GM03348 (cell line): ENCODE results near the gene SNX22.
"Not testable (repeated sequence)": the region's sequence is repeated elsewhere in the genome, so short reads cannot be mapped to it uniquely, and the experiment has no call there.

Experiments used
- DNase-seq: peaks from one replicate; pipeline ENCODE4 v3.0.0; 2012; ENCODE audit warnings: low spot score

The SNX22 gene

GRCh38 chr15:64151727-64152506 lies at the start of gene SNX22:
TSS of gene SNX22 (plus strand) at chr15:64151731. CDS start at chr15:64151776, 45 bp downstream.
- DNase-seq = peak; percentile 42

GRCh38 chr15:64102497-64102896 lies 49.0 kb upstream of the SNX22 start:
- DNase-seq = no peak

GRCh38 chr15:64105113-64105704 lies 46.3 kb upstream of the SNX22 start:
- peak; percentile 61 for DNase-seq

GRCh38 chr15:64107337-64107736 lies 44.2 kb upstream of the SNX22 start:
- DNase-seq = no peak

- DNase-seq = not testable (repeated sequence)
Observed at GRCh38 chr15:64110108-64110701, 41.3 kb upstream of the SNX22 start.

- no peak for DNase-seq
Observed at GRCh38 chr15:64110950-64111678, 40.4 kb upstream of the SNX22 start.

- no peak for DNase-seq
Observed at GRCh38 chr15:64111679-64112050, 39.9 kb upstream of the SNX22 start.

- no peak for DNase-seq
Observed at GRCh38 chr15:64112073-64112772, 39.3 kb upstream of the SNX22 start.

- DNase-seq = peak; percentile 49
Observed at GRCh38 chr15:64112904-64113303, 38.6 kb upstream of the SNX22 start.

GRCh38 chr15:64117759-64118487 lies 33.6 kb upstream of the SNX22 start:
- DNase-seq = no peak

GRCh38 chr15:64120322-64120721 lies 31.2 kb upstream of the SNX22 start:
- not testable (repeated sequence) for DNase-seq

GRCh38 chr15:64121614-64122013 lies 29.9 kb upstream of the SNX22 start:
- no peak for DNase-seq

GRCh38 chr15:64122444-64122843 lies 29.1 kb upstream of the SNX22 start:
- DNase-seq = no peak

GRCh38 chr15:64122936-64123351 lies 28.6 kb upstream of the SNX22 start:
- no peak for DNase-seq

- no peak for DNase-seq
Observed at GRCh38 chr15:64125978-64126377, 25.6 kb upstream of the SNX22 start.

GRCh38 chr15:64127521-64128270 lies 23.8 kb upstream of the SNX22 start:
- DNase-seq = no peak

- no peak for DNase-seq
Observed at GRCh38 chr15:64130159-64130558, 21.4 kb upstream of the SNX22 start.

GRCh38 chr15:64131547-64131946 lies 20.0 kb upstream of the SNX22 start:
- no peak for DNase-seq

- DNase-seq = no peak
Observed at GRCh38 chr15:64132217-64132616, 19.3 kb upstream of the SNX22 start.

GRCh38 chr15:64133623-64134344 lies 17.7 kb upstream of the SNX22 start:
- DNase-seq = no peak
